Measurements from ENCODE around the gene PUS7.
"Not testable (repeated sequence)": the region's sequence is repeated elsewhere in the genome, so short reads cannot be mapped to it uniquely, and the experiment has no call there.

The PUS7 gene

GRCh38 chr7:105497016-105497415 is 25.1 kb downstream of the PUS7 start:
- DNase-seq (ENCODE audit: low read depth): no peak

GRCh38 chr7:105496521-105496920 is 25.6 kb downstream of the PUS7 start:
- no peak for DNase-seq (ENCODE audit: low read depth)

GRCh38 chr7:105493923-105494315 is 28.2 kb downstream of the PUS7 start:
- no peak for DNase-seq (ENCODE audit: low read depth)

- DNase-seq (ENCODE audit: low read depth): no peak
These were observed 28.7 kb downstream of the PUS7 start for GRCh38 chr7:105493196-105493922.

GRCh38 chr7:105489409-105489808 is 32.7 kb downstream of the PUS7 start:
- DNase-seq (ENCODE audit: low read depth): no peak

DNA sequence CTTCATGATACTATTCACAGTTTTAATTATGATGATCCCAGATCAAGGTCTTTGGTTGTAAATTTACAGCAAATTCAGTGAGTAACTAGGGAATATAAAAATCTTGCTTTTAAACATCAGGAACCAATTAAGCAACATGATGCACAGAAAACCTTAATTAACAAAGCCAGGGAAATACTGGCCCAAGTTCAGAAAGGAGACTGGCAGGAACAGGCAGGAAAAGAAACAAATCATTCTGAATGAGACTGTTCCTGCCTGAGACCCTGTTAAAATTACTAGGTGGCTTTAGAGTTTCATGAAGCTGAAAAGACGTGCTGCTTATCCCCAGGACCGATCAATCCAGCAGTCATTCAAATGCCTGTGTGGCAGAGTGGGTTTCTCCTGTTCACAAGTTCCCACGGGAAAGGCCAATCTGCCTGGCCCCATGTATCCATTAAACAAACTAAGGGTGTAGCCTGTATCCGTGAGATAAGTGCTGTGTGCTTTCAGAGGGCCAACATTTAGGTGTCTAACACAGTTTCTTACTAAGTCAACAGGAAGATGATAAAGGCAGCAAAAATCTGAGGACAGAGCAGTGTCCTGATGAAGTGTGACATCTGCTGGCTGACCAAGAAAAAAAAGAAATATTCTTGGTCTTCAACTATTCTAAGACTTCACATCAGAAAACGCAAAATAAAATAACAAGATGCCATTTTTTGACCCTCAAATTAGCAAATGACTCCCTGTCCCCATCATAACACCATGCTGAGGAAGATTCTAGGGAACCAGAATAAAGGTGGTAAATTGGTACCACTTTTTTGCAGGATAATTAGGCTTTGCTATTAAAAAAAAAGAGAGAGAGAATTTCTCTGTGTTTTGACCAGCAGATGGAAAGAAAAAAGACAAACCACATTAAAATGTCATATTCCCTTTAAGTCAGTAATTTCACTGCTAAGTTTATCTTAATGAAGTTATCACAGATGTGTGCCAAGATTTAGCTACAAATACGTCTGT is 34.2 kb downstream of the PUS7 start:
- DNase-seq (ENCODE audit: low read depth): no peak

GRCh38 chr7:105480931-105481330 is 41.1 kb downstream of the PUS7 start:
- no peak for DNase-seq (ENCODE audit: low read depth)

DNA sequence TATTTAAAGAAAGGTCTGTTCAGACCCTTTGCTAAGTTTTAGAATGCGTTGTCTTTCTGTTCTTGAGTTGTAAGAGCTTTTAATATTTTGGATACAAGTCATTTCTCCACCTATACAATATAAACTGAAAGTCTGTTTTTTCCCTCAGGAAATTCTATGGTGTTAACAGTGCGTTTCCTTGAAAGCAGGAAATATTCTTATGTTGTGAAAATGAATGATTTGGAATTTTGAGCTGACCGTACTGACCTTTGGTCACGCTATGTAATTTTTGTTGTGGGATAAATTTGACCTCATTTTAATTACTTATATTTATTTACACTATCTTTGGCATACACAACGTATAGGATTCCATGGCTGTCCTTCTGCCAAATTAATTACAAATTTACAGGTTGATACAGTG is 43.5 kb downstream of the PUS7 start:
- no peak for DNase-seq (ENCODE audit: low read depth)

GRCh38 chr7:105477908-105478307 is 44.2 kb downstream of the PUS7 start:
- no peak for DNase-seq (ENCODE audit: low read depth)

DNA sequence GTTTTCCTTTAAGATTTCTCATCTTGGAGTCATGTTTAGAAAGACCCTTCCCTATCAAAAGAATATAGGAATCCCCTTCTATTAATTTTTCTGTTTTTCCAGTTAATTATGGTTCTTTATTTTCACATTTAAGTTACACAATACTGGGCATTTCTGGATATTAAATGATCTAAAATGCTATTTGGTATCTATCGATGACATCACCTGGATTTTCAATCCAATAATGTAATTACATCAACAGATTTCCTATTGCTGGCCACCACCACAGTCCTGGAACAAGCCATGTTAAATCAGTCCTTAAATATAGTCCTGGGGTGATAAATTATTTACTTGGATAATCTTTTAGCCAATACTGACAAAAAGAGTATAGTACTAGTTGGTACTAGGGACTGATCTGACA is 48.0 kb downstream of the PUS7 start:
- DNase-seq (ENCODE audit: low read depth): no peak

DNA sequence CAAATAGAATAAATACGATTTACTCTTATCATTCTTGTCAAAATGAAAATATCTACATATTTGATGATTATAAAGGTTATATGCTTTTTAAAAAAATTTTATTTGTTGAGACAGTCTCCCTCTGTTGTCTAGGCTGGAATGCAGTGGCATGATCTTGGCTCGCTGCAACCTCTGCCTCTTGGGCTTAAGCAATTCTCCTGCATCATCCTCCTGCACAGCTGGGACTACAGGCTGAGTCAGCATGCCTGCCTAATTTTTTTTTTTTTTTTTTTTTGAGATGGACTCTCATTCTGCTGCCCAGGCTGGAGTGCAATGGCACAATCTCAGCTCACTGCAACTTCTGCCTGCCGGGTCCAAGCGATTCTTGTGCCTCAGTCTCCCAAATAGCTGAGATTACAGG is 48.9 kb downstream of the PUS7 start:
- no peak for DNase-seq (ENCODE audit: low read depth)

GRCh38 chr7:105470846-105471245 is 51.2 kb downstream of the PUS7 start:
- DNase-seq (ENCODE audit: low read depth): no peak

GRCh38 chr7:105470090-105470489 is 52.0 kb downstream of the PUS7 start:
- no peak for DNase-seq (ENCODE audit: low read depth)

DNA sequence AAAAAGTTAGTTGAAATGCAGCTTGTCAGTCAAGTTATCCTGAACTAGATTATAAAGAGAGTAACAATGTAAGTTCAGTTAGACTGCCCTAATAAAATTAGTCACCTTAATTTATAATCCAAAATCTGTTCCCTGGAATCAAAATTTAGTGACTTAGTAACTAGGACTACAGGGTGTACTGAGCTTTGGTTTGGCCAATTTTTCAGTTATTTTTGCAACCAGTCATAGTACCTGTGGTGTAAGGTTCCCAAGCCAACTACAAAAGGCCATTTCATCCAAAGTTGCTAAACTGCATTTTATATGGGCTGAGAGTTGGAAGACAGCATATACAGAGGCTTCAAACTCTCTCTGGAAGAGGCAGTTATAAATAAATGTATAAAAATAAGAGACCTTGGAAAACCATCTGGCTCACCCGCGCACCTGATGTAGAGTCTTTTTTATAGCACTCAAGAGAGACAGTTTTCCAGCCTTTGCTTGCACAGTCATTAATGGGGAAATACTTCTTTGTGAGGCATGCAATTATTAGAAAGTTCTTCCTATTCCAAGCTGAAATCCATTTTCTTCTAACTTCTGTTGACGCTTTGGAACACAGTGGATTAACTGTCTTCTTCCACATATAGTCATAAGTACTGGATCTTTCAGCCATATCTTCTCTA is 59.2 kb downstream of the PUS7 start:
- no peak for DNase-seq (ENCODE audit: low read depth)

DNA sequence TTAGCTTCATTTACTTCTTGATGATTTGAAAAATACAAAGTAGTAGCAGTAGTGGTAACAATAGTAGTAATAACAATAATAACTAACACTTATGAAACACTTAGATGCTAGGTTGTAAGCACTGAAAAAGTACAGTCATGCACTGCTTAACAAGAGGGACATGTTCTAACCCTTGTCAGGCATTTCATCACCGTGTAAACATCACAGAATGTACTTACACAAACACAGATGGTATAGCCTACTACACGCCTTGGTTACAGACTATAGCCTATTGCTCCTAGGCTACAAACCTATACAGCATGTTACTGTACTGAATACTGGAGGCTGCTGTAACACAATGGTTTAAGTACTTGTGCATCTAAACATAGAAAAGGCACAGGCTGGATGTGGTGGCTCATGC is 60.6 kb downstream of the PUS7 start:
- DNase-seq (ENCODE audit: low read depth): no peak

GRCh38 chr7:105457619-105458225 is 64.3 kb downstream of the PUS7 start:
- DNase-seq (ENCODE audit: low read depth): no peak

- DNase-seq (ENCODE audit: low read depth): no peak
These were observed 67.2 kb downstream of the PUS7 start for GRCh38 chr7:105454921-105455320.

- no peak for DNase-seq (ENCODE audit: low read depth)
These were observed 67.8 kb downstream of the PUS7 start for GRCh38 chr7:105454095-105454747.

DNA sequence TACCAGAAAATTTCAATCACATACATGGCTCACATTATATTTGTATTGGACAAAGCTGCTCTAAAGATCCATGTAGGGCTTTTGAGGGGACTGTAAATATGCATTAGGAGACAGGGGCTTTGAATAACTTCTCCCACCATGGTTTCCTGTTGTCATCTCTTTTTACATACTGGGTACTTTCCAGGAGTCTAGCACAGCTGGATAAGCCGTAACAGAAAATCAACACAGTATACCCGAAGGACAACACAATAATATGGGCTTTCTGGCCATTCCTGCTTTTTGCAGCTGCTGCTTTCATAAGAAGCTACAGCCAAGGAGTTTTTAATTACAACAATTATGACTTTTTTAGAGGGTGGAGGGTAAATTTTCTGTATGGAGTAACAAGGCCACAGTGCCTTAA is 70.0 kb downstream of the PUS7 start:
- DNase-seq (ENCODE audit: low read depth): no peak

DNA sequence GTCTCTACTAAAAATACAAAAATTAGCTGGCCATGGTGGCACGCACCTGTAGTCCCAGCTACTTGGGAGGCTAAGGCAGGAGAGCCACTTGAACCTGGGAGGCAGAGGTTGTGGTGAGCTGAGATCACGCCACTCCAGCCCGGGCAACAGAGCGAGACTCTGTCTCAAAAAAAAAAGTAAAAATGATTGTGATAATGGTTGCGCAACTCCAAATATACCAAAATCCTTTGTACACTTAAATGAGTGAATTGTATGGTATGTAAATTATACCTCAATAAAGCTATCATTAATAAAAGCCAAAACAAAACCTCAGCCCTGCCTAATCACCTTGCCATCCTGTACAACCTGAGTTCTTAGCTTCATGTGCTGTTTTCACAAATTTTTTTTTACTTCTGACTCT is 71.2 kb downstream of the PUS7 start:
- not testable (repeated sequence) for DNase-seq (ENCODE audit: low read depth)

GRCh38 chr7:105450177-105450861 is 71.8 kb downstream of the PUS7 start:
- no peak for DNase-seq (ENCODE audit: low read depth)
